Ramos (cell line): ENCODE results near the gene RASA2.

Experiments
- in situ Hi-C: fragments of 300-500 bp; cut with MboI; formaldehyde crosslinking; loops from one replicate; pipeline ENCODE4 v1.14.3; 2022; ENCODE audit warnings: low sequenced_read_pairs; ENCODE audit not compliant: unreplicated experiment

Gene RASA2

GRCh38 chr3:141656771-141657170 is 169.9 kb downstream of the RASA2 start:
- in situ Hi-C loops = no loop called here

- in situ Hi-C loops = no loop called here
Observed at GRCh38 chr3:141657516-141657915, 170.7 kb downstream of the RASA2 start.

- in situ Hi-C loops = no loop called here
Observed at GRCh38 chr3:141659821-141660613, 173.2 kb downstream of the RASA2 start.

- in situ Hi-C loops = no loop called here
Observed at GRCh38 chr3:141660614-141660947, 173.8 kb downstream of the RASA2 start.

DNA sequence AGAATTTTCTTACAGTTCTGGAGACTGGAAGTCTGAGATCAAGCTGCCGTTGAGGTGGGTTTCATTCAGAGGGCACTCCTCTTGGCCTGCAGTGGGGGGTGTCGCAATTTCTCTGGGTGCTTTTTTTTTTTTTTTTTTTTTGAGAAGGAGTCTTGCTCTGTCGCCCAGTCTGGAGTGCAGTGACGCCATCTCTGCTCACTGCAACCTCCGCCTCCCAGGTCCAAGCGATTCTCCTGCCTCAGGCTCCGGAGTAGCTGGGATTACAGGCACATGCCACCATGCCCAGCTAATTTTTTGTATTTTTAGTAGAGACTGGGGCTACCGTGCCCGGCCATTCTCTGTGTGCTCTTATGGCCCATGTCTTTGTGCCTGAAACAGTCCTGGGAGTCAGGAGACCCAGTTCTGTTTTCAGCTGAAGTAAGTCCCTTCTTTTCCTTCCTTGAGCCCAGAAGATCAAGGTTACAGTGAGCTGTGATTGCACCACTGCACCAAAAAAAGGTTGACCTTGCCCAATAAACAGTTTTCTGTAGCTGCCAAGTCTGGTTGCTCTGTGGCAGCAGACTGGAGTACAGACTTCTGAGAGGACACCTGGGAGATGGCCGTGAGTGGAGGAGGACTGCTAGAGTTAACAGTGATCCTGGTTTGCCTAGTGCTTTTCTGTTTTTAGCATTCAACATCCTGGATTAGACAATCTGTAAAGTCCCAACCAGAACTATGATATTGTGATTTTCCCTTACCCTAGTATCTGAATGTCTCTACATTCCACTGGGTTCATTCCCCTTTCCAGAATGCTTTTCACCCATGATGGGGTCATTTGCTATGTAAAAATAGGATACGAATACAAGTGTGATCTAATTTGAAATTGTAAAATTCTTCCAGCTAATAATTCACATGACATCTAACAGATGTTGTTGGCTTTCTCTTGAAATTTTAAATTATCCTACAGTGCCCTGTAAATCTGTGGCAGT is 174.7 kb downstream of the RASA2 start:
- in situ Hi-C loops = no loop called here

DNA sequence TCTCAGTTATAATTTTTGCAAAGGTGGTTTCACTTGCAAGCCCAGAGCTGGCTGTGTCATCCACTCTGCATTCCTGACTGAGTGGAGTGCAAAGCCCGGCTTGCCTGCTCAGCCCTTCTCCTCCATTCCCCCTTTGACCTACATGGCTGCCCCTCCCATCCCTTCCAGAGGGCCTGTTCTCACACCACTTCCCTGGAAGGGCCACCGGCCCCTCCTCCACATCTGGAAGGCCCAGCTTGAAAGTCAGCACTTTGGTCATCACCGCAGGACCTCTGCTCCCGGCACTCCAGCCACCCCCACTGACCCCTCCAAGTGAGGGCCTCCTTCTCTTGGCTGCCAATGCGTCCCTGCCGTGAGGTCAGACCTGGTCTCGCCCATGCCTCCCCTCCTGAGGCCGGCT is 177.2 kb downstream of the RASA2 start:
- in situ Hi-C loops = no loop called here
